ENCODE data around the gene ENOX1. TPM values are rescaled to one million over a fixed set of nuclear protein-coding genes. Genes with fewer than 3 reads are reported as not detected.

The ENOX1 gene
- total and polyA plus RNA-seq, 2 of the 8 experiments (the other 6 are each of a cell fraction or from before 2014, with no cell fraction given), result 0.23 to 0.37 TPM

- TF ChIP-seq CHD7 (IDR thresholded peaks at IDR 0.05; ENCODE audit: insufficient replicate concordance, low read length) (no peak), SIX5 (IDR thresholded peaks at IDR 0.05; ENCODE audit: low read depth, low read length) (no peak), HDAC6 (IDR thresholded peaks at IDR 0.05; ENCODE audit: low read depth, low read length) (no peak), TAF7 (optimal IDR thresholded peaks at IDR 0.05; ENCODE audit: borderline replicate concordance, low read depth, low read length) (no peak)
These were observed 135.9 kb downstream of the ENOX1 start (continued) for GRCh38 chr13:43650882-43651281.

All from H1 (cell line).